GM21367 (cell line): ENCODE results near the gene LRMDA.

Experiments used
- ATAC-seq: cut with Tn5 transposase; IDR thresholded peaks from one replicate; pipeline ENCODE4 v1.9.1; 2021; ENCODE audit not compliant: unreplicated experiment

The LRMDA gene

GRCh38 chr10:75401569-75402485, 29.6 kb upstream of the LRMDA start, which contains the start of gene ZNF503:
Gene ZNF503 (minus strand): TSS chr10:75401764. CDS start chr10:75401419, 345 bp downstream.
- peak; percentile 71 for ATAC-seq

GRCh38 chr10:75402486-75403143, 28.8 kb upstream of the LRMDA start:
- no peak for ATAC-seq

- no peak for ATAC-seq
Observed at GRCh38 chr10:75403144-75403938, 28.1 kb upstream of the LRMDA start.

GRCh38 chr10:75403939-75404814, 27.2 kb upstream of the LRMDA start:
- no peak for ATAC-seq

- ATAC-seq, result no peak
Observed at GRCh38 chr10:75404815-75405597, 26.4 kb upstream of the LRMDA start.

- ATAC-seq, result no peak
Observed at GRCh38 chr10:75405598-75406461, 25.6 kb upstream of the LRMDA start.

GRCh38 chr10:75406462-75407223, 24.8 kb upstream of the LRMDA start:
- ATAC-seq, result no peak

- ATAC-seq, result no peak
Observed at GRCh38 chr10:75407224-75407712, 24.2 kb upstream of the LRMDA start.

- ATAC-seq, result no peak
Observed at GRCh38 chr10:75407713-75408508, 23.5 kb upstream of the LRMDA start.

- no peak for ATAC-seq
Observed at GRCh38 chr10:75408509-75408875, 22.9 kb upstream of the LRMDA start.

GRCh38 chr10:75408911-75409885, 22.2 kb upstream of the LRMDA start:
- ATAC-seq, result no peak

GRCh38 chr10:75410132-75411005, 21.1 kb upstream of the LRMDA start:
- no peak for ATAC-seq

- no peak for ATAC-seq
Observed at GRCh38 chr10:75414527-75414926, 16.9 kb upstream of the LRMDA start.

- no peak for ATAC-seq
Observed at GRCh38 chr10:75417522-75417927, 13.9 kb upstream of the LRMDA start.

- no peak for ATAC-seq
Observed at GRCh38 chr10:75418293-75418692, 13.1 kb upstream of the LRMDA start.
